ENCODE measurements around the gene HAPSTR1. TPM values are rescaled to one million over a fixed set of nuclear protein-coding genes. Genes with fewer than 3 reads are reported as not detected.
"Not testable (repeated sequence)": the region's sequence is repeated elsewhere in the genome, so short reads cannot be mapped to it uniquely, and the experiment has no call there.

HAPSTR1 gene, protein sequence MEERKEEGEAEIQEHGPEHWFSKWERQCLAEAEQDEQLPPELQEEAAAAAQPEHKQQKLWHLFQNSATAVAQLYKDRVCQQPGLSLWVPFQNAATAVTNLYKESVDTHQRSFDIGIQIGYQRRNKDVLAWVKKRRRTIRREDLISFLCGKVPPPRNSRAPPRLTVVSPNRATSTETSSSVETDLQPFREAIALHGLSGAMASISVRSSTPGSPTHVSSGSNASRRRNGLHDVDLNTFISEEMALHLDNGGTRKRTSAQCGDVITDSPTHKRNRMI
- 24.1 TPM for polyA plus RNA-seq (2012; ENCODE audit: missing spikeins)

DNA sequence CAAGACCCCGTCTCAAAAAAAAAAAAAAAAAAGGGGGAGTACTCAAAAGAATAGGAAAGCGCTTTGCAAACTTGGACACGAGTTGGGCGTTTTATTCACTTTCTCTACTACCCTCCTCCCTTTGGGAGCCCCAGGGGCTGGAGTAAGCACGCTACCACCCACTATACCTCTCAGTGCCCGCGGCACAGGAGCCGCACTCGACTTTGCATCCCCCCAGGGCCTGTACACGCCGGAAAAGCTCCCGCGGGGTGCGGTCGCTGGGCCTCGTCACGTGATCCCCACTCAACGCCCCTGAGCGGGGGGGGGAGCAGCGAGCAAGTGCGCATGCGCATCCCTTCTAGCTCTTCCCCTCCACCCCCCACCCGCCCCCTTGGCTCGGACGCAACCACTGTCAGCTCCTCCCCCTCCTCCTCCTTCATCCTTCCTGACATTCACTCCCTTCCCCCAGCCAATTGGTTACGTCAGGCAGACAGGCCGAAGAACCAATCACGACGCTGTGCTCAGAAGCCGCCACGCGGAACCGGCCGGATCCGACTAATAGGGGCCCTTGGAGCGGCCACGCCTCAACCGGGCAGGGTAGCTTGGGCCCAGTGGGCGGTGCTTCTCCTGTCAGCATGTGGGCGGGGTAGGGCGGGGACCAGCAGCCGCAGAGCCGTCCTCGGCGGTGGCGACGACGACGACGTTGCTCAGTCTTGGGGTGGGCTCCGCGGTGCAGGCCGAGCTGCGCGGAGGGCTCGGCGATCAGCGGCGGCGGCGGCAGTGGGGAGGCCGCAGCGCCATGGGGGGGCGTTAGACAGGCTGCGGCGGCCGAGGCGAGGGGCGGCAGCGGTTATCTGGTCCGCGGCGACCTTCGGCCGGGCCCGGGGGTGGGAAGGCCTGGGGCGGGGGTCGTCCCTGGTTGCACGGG lies at the start of gene HAPSTR1:
Gene HAPSTR1, plus strand, starts transcription at position 685 of the 907 bp plus-strand sequence. CDS start 401 bp downstream, outside the sequence.
- FAIRE-seq (peak; percentile 97), DNase-seq (ENCODE audit: insufficient read length) (peak; percentile 87)
- TF ChIP-seq POLR2A (IDR thresholded peaks at IDR 0.05; ENCODE audit: low read depth, low read length) (peak; percentile 95), POLR2AphosphoS5 (IDR thresholded peaks at IDR 0.05; ENCODE audit: low read depth, low read length) (peak; percentile 94), TAF1 (IDR thresholded peaks at IDR 0.05; ENCODE audit: borderline replicate concordance, low read depth, low read length) (peak; percentile 97)

DNA sequence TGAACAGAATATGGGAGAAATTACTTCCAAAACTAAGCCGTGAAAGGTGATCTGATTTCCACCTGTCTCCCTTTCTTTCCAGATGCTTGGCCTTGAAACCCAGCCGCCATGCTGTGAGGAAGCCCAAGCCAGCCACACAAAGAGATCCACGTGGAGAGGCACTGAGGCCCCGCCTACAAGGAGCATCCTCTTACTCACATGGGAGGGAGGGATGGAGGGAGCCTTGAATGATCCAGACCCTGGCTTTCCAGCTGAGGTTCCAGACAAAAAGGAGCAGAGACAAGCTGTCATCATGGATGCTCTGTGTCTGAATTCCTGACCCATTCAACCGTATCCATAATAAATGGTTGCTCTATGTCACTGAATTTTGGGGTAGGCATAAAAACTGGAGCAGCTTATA lies 48.9 kb upstream of the HAPSTR1 start:
- no peak for FAIRE-seq
- no peak for DNase-seq (ENCODE audit: insufficient read length)
- TF ChIP-seq POLR2A (IDR thresholded peaks at IDR 0.05; ENCODE audit: low read depth, low read length) (no peak), POLR2AphosphoS5 (IDR thresholded peaks at IDR 0.05; ENCODE audit: low read depth, low read length) (no peak), TAF1 (IDR thresholded peaks at IDR 0.05; ENCODE audit: borderline replicate concordance, low read depth, low read length) (no peak)

DNA sequence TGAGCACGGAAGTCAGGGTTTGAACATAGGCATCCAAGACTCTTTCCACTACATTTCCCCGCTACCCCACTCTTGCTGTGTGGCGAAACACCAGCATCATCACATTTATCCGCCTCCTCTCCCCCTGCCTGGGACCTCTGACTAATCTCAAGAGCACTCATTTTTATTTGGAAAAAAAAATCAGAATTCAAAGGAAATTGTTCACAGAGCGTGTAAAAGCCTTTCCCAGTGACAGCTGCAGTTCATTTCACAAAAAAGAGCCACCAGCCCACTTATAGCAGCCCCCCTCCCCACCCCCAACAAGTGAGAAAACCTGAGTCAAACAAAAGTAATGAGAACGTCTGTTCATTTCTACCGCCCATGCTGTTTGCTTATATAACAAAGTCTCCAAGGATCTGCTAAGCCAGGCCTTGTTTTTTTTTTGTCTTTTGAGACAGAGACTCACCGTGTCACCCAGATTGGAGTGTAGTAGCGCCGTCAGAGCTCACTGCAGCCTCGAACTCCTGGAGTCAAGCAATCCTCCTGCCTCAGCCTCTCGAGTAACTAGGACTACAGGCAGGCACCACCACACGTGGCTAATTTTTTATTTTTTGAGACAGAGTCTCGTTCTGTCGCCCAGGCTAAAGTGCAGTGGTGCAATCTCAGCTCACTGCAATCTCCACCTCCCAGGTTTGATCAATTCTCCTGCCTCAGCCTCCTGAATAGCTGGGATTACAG lies 48.3 kb upstream of the HAPSTR1 start:
- no peak for FAIRE-seq
- DNase-seq (ENCODE audit: insufficient read length): no peak
- TF ChIP-seq TAF1 (IDR thresholded peaks at IDR 0.05; ENCODE audit: borderline replicate concordance, low read depth, low read length) (no peak), POLR2AphosphoS5 (IDR thresholded peaks at IDR 0.05; ENCODE audit: low read depth, low read length) (no peak), POLR2A (IDR thresholded peaks at IDR 0.05; ENCODE audit: low read depth, low read length) (no peak)

DNA sequence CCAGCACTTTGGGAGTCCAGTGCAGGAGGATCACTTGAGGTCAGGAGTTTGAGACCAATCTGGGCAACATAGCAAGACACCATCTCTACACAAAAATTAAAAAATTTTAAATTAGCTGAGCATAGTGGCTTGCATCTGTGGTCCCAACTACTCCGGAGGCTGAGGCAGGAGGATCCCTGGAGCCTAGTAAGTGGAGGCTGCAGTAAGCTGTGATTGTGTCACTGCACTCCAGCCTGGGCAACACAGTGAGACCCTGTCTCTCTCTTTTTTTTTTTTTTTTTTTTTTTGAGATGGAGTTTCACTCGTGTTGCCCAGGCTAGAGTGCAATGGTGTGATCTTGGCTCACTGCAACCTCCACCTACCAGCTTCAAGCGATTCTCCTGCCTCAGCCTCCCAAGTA lies 45.9 kb upstream of the HAPSTR1 start:
- FAIRE-seq; DNase-seq (ENCODE audit: insufficient read length): not testable (repeated sequence)

DNA sequence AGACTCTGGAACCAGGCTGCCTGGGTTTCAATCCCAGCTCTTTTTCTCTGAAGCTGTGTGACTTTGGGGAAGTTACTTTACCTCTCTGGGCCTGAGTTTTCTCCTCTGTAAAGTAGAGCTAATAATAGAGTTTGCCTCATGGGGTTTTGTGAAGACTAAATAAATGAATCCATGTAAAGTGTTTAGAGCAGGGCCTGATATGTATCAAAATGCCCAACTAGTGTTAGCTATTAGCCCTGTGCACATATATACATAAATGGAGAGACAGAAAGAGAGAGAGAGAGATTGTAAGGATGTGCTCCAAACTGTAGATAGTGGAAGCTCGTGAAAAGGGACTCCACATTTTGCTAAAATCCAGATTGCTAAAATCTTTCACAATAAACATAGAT lies 44.8 kb upstream of the HAPSTR1 start:
- TF ChIP-seq POLR2A (IDR thresholded peaks at IDR 0.05; ENCODE audit: low read depth, low read length) (no peak), POLR2AphosphoS5 (IDR thresholded peaks at IDR 0.05; ENCODE audit: low read depth, low read length) (no peak)
- no peak for FAIRE-seq

DNA sequence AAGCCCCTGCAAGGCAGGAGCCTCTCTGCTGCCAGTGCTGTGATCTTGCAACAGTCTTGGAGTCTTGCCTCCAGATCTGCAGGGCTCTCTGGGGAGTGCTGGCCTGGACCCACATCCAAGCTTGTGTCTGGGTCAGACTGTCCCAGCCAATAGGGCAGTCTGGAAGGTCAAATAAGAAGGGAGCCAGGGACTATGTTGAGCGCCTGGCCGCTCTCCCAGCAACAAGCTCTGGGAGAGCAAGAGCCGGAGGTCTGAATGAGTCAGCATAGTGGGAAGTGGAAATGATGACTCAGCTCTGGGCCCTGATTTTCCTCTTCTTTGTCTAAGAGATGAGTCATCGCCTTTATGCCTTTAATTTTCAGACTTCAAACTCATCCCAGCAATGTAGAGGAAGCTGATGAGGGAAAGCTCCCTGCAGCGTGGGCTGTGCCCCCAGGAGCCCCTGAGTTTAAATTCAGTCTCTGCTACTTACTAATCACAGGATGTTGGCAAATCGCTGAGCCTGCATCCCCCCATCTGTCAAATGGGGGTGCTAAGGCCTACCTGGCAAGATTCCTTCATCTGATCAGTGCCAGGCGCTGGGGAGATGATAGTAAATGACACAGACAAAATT lies 43.6 kb upstream of the HAPSTR1 start:
- DNase-seq (ENCODE audit: insufficient read length) (no peak), FAIRE-seq (no peak)
- TF ChIP-seq POLR2A (IDR thresholded peaks at IDR 0.05; ENCODE audit: low read depth, low read length): no peak
- no peak for TF ChIP-seq TAF1 (IDR thresholded peaks at IDR 0.05; ENCODE audit: borderline replicate concordance, low read depth, low read length)
- TF ChIP-seq POLR2AphosphoS5 (IDR thresholded peaks at IDR 0.05; ENCODE audit: low read depth, low read length): no peak

More for the DNA sequence above, 44.8 kb upstream of the HAPSTR1 start:
- no peak for DNase-seq (ENCODE audit: insufficient read length)

DNA sequence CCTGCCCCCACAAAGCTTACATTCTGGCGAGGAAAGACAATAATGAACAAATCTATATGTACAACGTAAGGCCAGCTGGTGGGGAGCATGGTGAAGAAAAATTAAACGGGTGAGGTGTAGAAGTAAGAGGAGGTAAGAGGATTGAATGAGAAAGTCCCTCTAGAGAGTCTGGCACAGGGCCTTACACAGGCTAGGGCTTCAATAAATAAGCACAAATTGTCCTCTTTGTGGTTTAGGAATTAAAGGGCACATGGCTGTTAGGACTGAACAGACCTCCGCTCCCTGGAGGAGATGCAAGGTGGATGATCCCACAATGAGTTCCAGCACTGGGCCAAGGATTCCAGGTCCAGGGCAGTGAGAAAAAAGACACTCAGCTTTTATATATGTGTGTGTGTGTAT lies 43.1 kb upstream of the HAPSTR1 start:
- no peak for DNase-seq (ENCODE audit: insufficient read length)
- no peak for FAIRE-seq
- no peak for TF ChIP-seq TAF1 (IDR thresholded peaks at IDR 0.05; ENCODE audit: borderline replicate concordance, low read depth, low read length)
- TF ChIP-seq POLR2AphosphoS5 (IDR thresholded peaks at IDR 0.05; ENCODE audit: low read depth, low read length): no peak

DNA sequence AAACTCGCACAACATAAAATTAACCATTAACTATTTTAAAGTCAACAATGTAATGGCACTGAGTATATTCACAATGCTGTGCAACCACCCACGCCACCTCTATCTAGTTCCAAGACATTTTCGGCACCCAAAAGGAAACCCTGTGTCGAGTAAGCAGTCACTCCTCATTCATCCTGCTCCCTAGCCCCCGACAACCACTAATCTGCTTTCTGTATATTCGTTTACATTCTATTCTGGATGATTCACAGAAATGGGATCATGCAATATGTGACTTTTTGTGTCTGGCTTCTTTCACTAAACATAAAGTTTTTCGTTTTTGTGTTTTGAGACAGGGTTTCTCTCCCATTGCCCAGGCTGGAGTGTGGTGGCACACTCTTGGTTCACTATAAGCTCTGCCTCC lies 42.2 kb upstream of the HAPSTR1 start:
- no peak for TF ChIP-seq TAF1 (IDR thresholded peaks at IDR 0.05; ENCODE audit: borderline replicate concordance, low read depth, low read length)
- DNase-seq (ENCODE audit: insufficient read length) (no peak), FAIRE-seq (no peak)

DNA sequence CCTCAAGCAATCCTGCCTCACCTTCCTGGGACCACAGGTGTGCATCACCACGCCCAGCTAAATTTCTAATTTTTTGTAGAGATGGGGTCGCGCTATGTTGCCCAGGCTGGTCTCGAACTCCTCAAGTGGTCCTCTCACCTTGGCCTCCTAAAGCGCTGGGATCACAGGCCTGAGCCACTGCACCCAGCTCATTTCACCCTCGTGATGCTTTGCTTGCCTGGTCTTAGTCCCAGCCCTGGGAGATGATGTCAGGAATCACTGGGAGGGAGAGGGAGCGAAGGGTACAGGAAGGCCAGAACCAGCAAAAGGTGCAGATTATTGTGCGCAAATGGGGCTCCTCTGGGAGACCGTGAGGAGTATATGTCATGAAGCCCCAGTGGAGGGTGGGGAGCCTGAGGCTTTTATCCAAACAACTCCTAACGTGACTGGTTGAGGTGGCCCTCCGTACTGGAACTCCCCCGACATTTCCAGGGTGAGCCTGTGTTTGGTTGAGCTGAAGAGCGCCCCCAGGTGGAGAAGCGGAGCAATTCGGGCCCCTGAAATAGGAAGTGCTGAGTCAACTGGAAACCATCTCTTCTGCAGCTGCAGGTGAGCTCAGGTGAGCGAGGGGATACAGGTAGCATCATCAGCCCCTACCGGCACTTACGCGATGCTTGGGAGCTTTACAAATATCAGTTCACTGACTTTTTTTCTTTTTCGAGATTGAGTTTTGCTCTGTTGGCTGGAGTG lies 41.2 kb upstream of the HAPSTR1 start:
- TF ChIP-seq POLR2AphosphoS5 (IDR thresholded peaks at IDR 0.05; ENCODE audit: low read depth, low read length) (no peak), TAF1 (IDR thresholded peaks at IDR 0.05; ENCODE audit: borderline replicate concordance, low read depth, low read length) (no peak), POLR2A (IDR thresholded peaks at IDR 0.05; ENCODE audit: low read depth, low read length) (no peak)
- no peak for DNase-seq (ENCODE audit: insufficient read length)
- FAIRE-seq: no peak

DNA sequence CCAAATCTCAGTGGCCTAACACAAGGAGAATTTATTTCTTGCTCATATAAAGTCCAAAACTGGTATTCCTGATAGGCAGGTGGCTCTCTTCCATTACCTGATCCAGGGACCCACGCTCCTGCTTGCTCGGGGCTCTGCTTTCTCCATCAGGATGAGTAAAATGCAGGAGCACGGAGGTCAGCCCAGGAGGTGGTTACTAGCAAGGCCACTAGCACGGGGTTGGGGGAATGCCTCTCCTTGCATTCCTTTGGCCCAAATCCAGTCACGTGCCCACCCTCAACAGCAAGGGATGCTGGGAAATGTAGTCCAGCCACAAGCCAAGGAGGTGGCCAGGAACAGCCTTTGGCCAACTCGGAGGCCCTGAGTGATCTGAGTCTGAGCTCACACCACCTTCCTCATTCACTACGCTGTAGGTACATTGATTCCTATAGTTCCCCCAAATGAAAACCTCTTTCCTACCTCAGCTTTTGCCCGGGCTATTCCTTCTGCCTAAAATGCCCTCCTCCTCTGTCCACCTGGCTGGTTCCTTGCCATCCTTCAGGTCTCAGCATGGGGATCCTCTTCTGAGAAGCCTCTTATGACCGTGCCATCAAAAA lies 38.3 kb upstream of the HAPSTR1 start:
- TF ChIP-seq POLR2AphosphoS5 (IDR thresholded peaks at IDR 0.05; ENCODE audit: low read depth, low read length): no peak
- TF ChIP-seq TAF1 (IDR thresholded peaks at IDR 0.05; ENCODE audit: borderline replicate concordance, low read depth, low read length): no peak
- no peak for TF ChIP-seq POLR2A (IDR thresholded peaks at IDR 0.05; ENCODE audit: low read depth, low read length)
- FAIRE-seq: no peak
- no peak for DNase-seq (ENCODE audit: insufficient read length)

All from GM12892 (cell line).